Ectodermal cell (in vitro differentiated cells): ENCODE measurements around the gene TPMT.
"Not testable (repeated sequence)": the region's sequence is repeated elsewhere in the genome, so short reads cannot be mapped to it uniquely, and the experiment has no call there.

Source experiments
- H3K27ac ChIP-seq: 2 replicates; pipeline ENCODE4 v1.7.0; 2013; ENCODE audit warnings: mild to moderate bottlenecking, low read depth, low read length; ENCODE audit not compliant: insufficient read depth, poor library complexity, severe bottlenecking
- H3K27me3 ChIP-seq: 2 replicates; pipeline ENCODE4 v1.7.0; 2013; ENCODE audit warnings: mild to moderate bottlenecking, low read length; ENCODE audit not compliant: insufficient read depth, control insufficient read depth, poor library complexity, severe bottlenecking
- H3K36me3 ChIP-seq: one replicate; pipeline ENCODE4 v1.7.0; 2013; ENCODE audit warnings: low read length; ENCODE audit not compliant: control insufficient read depth, insufficient read depth
- H3K4me1 ChIP-seq: one replicate; pipeline ENCODE4 v1.7.0; 2013; ENCODE audit warnings: low read length; ENCODE audit not compliant: control insufficient read depth, insufficient read depth
- H3K4me3 ChIP-seq: 2 replicates; pipeline ENCODE4 v1.7.0; 2013; ENCODE audit warnings: low read depth, low read length, control low read depth; ENCODE audit not compliant: insufficient read depth
- H3K9me3 ChIP-seq: 2 replicates; pipeline ENCODE4 v1.7.0; 2013; ENCODE audit warnings: mild to moderate bottlenecking, low read length, moderate library complexity; ENCODE audit not compliant: control insufficient read depth
- WGBS, 2 experiments: methylation state at CpG; one replicate each; pipeline ENCODE4 v1.1.7; 2013; ENCODE audit warnings: missing lambda C conversion rate in 2 of 2; 5-methylcytosine and 5-hydroxymethylcytosine counted together

The TPMT gene

DNA sequence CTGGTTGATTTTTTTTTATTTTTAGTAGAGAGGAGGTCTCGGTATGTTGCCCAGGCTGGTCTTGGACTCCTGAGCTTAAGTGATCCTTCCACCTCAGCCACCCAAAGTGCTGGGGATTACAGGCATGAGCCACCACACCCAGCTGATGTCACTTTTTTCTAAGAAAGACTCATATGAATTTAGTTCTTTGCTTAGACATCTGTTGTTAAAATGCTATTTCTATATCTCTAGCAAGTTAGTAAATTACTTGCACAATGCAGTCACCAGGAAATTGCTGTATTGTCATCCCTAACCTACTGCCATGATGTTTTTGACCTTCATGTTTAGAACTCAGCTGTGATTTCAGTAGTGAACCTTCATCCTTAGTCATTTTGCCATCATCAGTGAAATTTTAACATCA is 6.0 kb upstream of the TPMT start:
- H3K36me3 ChIP-seq, result peaks cover 8% of the 10 kb centered on the region
- no peaks in the 10 kb centered on the region for H3K4me1 ChIP-seq
- no peak overlapping the region for H3K4me3 ChIP-seq
- H3K9me3 ChIP-seq, result no peaks in the 10 kb centered on the region
- H3K27ac ChIP-seq, result no peak overlapping the region
- no peaks in the 10 kb centered on the region for H3K27me3 ChIP-seq
- 89 to 93% methylated on average over 1 of the region's 1 CpG for WGBS, 2 experiments

- no peaks in the 10 kb centered on the region for H3K9me3 ChIP-seq
- no peak overlapping the region for H3K27ac ChIP-seq
- no peaks in the 10 kb centered on the region for H3K27me3 ChIP-seq
- H3K36me3 ChIP-seq, result peaks cover 8% of the 10 kb centered on the region
- no peaks in the 10 kb centered on the region for H3K4me1 ChIP-seq
- WGBS, 2 experiments, result 2 to 3% methylated on average over 26 of the region's 26 CpGs
- peak overlapping the region; percentile 97 for H3K4me3 ChIP-seq
These were observed 1.1 kb upstream of the TPMT start for GRCh38 chr6:18155864-18156421.

DNA sequence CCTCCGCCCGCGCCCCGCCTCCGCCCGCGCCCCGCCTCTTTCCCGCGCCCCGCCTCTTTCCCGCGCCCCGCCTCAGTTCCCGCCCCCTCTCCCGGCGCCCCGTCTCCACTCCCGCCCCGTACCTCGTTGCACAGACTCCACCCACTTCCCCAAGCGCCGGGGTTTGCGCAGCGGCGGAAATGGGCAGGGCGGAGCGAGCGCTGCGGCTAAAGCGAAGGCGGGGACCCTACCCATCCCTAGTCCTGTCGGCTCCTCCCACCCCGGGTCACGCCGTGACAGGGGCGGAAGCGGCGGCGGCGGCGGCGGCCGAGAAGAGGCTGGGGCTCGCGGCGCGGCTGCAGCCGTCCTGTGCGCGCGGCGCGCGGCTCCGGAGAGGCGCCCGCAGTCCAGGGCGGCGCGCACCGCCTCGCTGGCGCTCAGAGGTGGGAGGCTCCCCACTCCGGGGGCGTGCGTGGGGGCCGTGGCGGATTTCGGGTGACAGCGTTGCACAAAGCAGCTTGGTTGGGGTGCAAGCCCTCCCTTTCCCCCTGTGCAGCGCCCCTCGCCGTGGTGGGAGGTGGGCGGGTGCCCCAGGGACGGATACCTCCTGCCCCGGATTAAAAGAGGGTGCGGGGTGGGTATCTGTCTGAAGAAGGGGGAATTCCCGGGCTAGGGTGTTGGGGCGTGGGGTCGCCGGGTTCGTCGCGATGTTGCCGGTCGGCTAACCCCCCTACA is 430 bp upstream of the TPMT start, which contains the start of gene KDM1B:
Gene KDM1B (plus strand): TSS at position 273 of the 714 bp plus-strand sequence. CDS start 4,474 bp downstream, outside the sequence.
- Histone ChIP-seq H3K9me3 (no peaks in the 10 kb centered on the region), H3K4me1 (no peaks in the 10 kb centered on the region), H3K27ac (no peak within 1 kb of the TSS), H3K27me3 (no peaks in the 10 kb centered on the region), H3K4me3 (peak within 1 kb of the TSS; percentile 97), H3K36me3 (peaks cover 8% of the 10 kb centered on the region)
- WGBS, 2 experiments, result 0% methylated on average over 83 to 87 of the region's 87 CpGs

GRCh38 chr6:18153311-18153703 is 1.6 kb downstream of the TPMT start:
- no peaks in the 10 kb centered on the region for H3K4me1 ChIP-seq
- H3K4me3 ChIP-seq, result no peak overlapping the region
- H3K27me3 ChIP-seq, result no peaks in the 10 kb centered on the region
- no peaks in the 10 kb centered on the region for H3K9me3 ChIP-seq
- no peaks in the 10 kb centered on the region for H3K36me3 ChIP-seq
- H3K27ac ChIP-seq, result no peak overlapping the region

- 82 to 88% methylated on average over 3 of the region's 3 CpGs for WGBS, 2 experiments
- H3K36me3 ChIP-seq, result no peaks in the 10 kb centered on the region
- H3K27ac ChIP-seq, result no peak overlapping the region
- no peaks in the 10 kb centered on the region for H3K27me3 ChIP-seq
- H3K4me1 ChIP-seq, result no peaks in the 10 kb centered on the region
- no peak overlapping the region for H3K4me3 ChIP-seq
- H3K9me3 ChIP-seq, result no peaks in the 10 kb centered on the region
These were observed 3.1 kb downstream of the TPMT start for GRCh38 chr6:18151801-18152200.

GRCh38 chr6:18151391-18151790 is 3.5 kb downstream of the TPMT start:
- not testable (repeated sequence) for H3K4me1 ChIP-seq, H3K9me3 ChIP-seq, H3K27ac ChIP-seq, H3K36me3 ChIP-seq, H3K4me3 ChIP-seq, H3K27me3 ChIP-seq
- 95 to 99% methylated on average over 3 of the region's 3 CpGs for WGBS, 2 experiments

GRCh38 chr6:18148304-18149025 is 6.4 kb downstream of the TPMT start:
- Histone ChIP-seq H3K9me3 (no peaks in the 10 kb centered on the region), H3K4me1 (no peaks in the 10 kb centered on the region), H3K4me3 (no peak overlapping the region), H3K27me3 (no peaks in the 10 kb centered on the region), H3K27ac (no peak overlapping the region), H3K36me3 (no peaks in the 10 kb centered on the region)
- 90 to 95% methylated on average over 4 of the region's 5 CpGs for WGBS, 2 experiments

DNA sequence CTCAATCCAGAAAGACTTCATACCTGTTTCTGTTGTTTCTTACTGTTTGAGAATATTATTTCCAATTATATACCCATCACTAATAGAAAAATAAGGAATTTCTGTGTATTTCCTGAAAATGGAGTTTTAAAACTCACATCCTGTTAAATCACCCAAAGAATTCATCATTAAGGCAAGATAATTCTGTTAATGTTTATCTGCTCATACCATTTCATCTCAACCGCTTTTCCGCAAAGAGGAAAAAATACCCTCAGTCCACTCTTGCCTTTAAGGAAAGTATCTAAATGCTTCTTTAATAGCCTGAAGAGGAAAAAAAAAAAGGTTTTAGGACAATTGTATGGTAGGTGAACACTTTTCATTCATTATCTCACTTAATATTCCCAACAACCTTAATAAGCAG is 7.3 kb downstream of the TPMT start:
- Histone ChIP-seq H3K4me3 (no peak overlapping the region), H3K27ac (no peak overlapping the region), H3K27me3 (no peaks in the 10 kb centered on the region), H3K36me3 (no peaks in the 10 kb centered on the region), H3K9me3 (no peaks in the 10 kb centered on the region), H3K4me1 (no peaks in the 10 kb centered on the region)
- 85% methylated on average over 2 of the region's 2 CpGs; no CpG with 5 or more reads in 1 of the 2 experiments for WGBS, 2 experiments

DNA sequence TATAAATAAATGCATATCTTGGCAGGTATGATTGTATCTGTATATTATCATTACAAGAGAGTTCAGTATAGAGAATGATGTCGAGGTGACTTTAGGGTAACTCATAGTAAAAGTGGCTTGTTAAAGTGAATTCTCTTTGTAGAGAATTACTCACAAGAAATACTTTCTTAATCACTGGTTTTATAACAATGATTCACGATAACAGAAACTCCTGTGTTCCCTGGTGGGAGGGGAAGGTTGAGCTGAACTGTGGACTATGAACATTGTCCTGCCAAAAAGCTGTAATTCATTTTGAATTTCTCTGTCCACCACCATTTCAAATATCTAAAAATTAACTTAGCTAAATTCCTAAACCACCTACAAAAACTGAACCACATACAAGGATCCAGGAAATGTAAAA is 7.7 kb downstream of the TPMT start:
- Histone ChIP-seq H3K4me1 (no peaks in the 10 kb centered on the region), H3K9me3 (no peaks in the 10 kb centered on the region), H3K27ac (no peak overlapping the region), H3K4me3 (no peak overlapping the region), H3K27me3 (no peaks in the 10 kb centered on the region), H3K36me3 (no peaks in the 10 kb centered on the region)
- 97 to 100% methylated on average over 2 of the region's 2 CpGs for WGBS, 2 experiments

- H3K27me3 ChIP-seq, result no peaks in the 10 kb centered on the region
- no peak overlapping the region for H3K27ac ChIP-seq
- WGBS, 2 experiments, result 94 to 96% methylated on average over 3 of the region's 3 CpGs
- H3K36me3 ChIP-seq, result peaks cover 5% of the 10 kb centered on the region
- no peaks in the 10 kb centered on the region for H3K9me3 ChIP-seq
- H3K4me1 ChIP-seq, result no peaks in the 10 kb centered on the region
- H3K4me3 ChIP-seq, result no peak overlapping the region
These were observed 12.4 kb downstream of the TPMT start for GRCh38 chr6:18142591-18142861.
